Breast epithelium (tissue), 4 donors: ENCODE measurements around the gene NCR3LG1. TPM values are rescaled to one million over a fixed set of nuclear protein-coding genes. Genes with fewer than 3 reads are reported as not detected.

Source experiments
- DNase-seq, 2 donors: peaks; one replicate each; pipeline ENCODE4 v3.0.0-alpha.2; 2019; ENCODE audit warnings: low spot score in 2 of 2
- H3K27ac ChIP-seq, 2 donors: fragments of 200-600 bp; sonication (generic) in 1 of 2; one replicate each; pipeline ENCODE4 v1.5.1; 2016 to 2019; ENCODE audit warnings: mild to moderate bottlenecking in 1 of 2
- H3K27me3 ChIP-seq, 2 donors: fragments of 200-600 bp; sonication (generic) in 1 of 2; one replicate each; pipeline versions ENCODE4 v1.5.1 to v1.6.0; 2017 to 2019; ENCODE audit warnings: control low read depth in 1 of 2, mild to moderate bottlenecking in 1 of 2
- H3K36me3 ChIP-seq: fragments of 200-600 bp; one replicate; pipeline ENCODE4 v1.5.1; 2019
- H3K4me1 ChIP-seq, 2 donors: fragments of 200-600 bp; sonication (generic); one replicate each; pipeline ENCODE4 v1.5.1; 2016 to 2019; ENCODE audit warnings: control low read depth in 1 of 2
- H3K4me3 ChIP-seq, 3 donors: fragments of 200-600 bp; sonication (generic); 1 replicate in 2 of 3; 2 replicates in 1 of 3; pipeline ENCODE4 v1.5.1; 2016 to 2019; ENCODE audit warnings: mild to moderate bottlenecking in 3 of 3, moderate library complexity in 2 of 3
- H3K9me3 ChIP-seq, 2 donors: fragments of 200-600 bp; sonication (generic) in 1 of 2; one replicate each; pipeline ENCODE4 v1.5.1; 2016 to 2019; ENCODE audit warnings: control low read depth in 1 of 2
- CTCF ChIP-seq, 3 donors: fragments of 450-650 bp; IDR thresholded peaks; one replicate each; pipeline ENCODE4 v1.5.1; 2016 to 2017; ENCODE audit warnings: antibody characterized with exemption in 3 of 3, mild to moderate bottlenecking in 3 of 3, moderate library complexity in 3 of 3
- POLR2A ChIP-seq: fragments of 450-650 bp; IDR thresholded peaks from one replicate; pipeline ENCODE4 v1.6.1; 2016; ENCODE audit warnings: antibody characterized with exemption, mild to moderate bottlenecking, moderate library complexity
- POLR2AphosphoS5 ChIP-seq, 3 donors: sonication (generic); formaldehyde crosslinking; IDR thresholded peaks; one replicate each; pipeline ENCODE4 v1.6.1; 2017; ENCODE audit warnings: antibody characterized with exemption in 3 of 3
- intact Hi-C: fragments of 100-400 bp; cut with DNase I; formaldehyde crosslinking; loops from one replicate; pipeline ENCODE4 v1.15.1; 2023; ENCODE audit warnings: low total_unique reads
- total RNA-seq, 3 donors: library from RNA; depleted of rRNA; stranded (reverse); fragments of >200 nt; gene quantifications; one replicate each; pipeline ENCODE4 v1.1.0, GENCODE V29; 2016

Gene NCR3LG1
- total RNA-seq, 3 donors from 2014 or later = 2.9 to 5.0 (median 4.3) TPM

GRCh38 chr11:17388609-17389210 is 37.1 kb downstream of the NCR3LG1 start, which contains the start of gene KCNJ11:
Gene KCNJ11, minus strand, starts transcription at chr11:17388659. Its CDS starts 568 bp downstream, at chr11:17388091.
- Histone ChIP-seq H3K4me3 (peak within 1 kb of the TSS; percentile 38 to 76 (median 56)), H3K27me3 (no peaks in the 10 kb centered on the region), H3K9me3 (no peaks in the 10 kb centered on the region), H3K27ac (peak within 1 kb of the TSS; percentile 80 to 81), H3K36me3 (no peaks in the 10 kb centered on the region), H3K4me1 (no peaks in the 10 kb centered on the region)
- DNase-seq = no peak
- intact Hi-C loops = loop anchor here (5.0 kb wide), 1 partner anchor 114 kb away; no protein-coding TSS in a partner anchor
- TF ChIP-seq CTCF (IDR thresholded peaks at IDR 0.05) (no peak), POLR2AphosphoS5 (IDR thresholded peaks at IDR 0.05) (no peak), POLR2A (no peak)

- intact Hi-C loops = loop anchor here (5.0 kb wide), 1 partner anchor 113 kb away; no protein-coding TSS in a partner anchor
- TF ChIP-seq POLR2AphosphoS5 (IDR thresholded peaks at IDR 0.05) (no peak), CTCF (IDR thresholded peaks at IDR 0.05) (peak in 1 of 3 donors; percentile 60), POLR2A (no peak)
These were observed 37.8 kb downstream of the NCR3LG1 start for GRCh38 chr11:17389211-17389956.

GRCh38 chr11:17389957-17390649 is 38.5 kb downstream of the NCR3LG1 start:
- Histone ChIP-seq H3K27ac (peak overlapping the region; percentile 58 to 80), H3K9me3 (no peaks in the 10 kb centered on the region), H3K4me3 (peak overlapping the region in 1 of 3 donors; percentile 56), H3K27me3 (no peaks in the 10 kb centered on the region), H3K4me1 (no peaks in the 10 kb centered on the region), H3K36me3 (no peaks in the 10 kb centered on the region)
- TF ChIP-seq CTCF (IDR thresholded peaks at IDR 0.05) (no peak), POLR2A (no peak), POLR2AphosphoS5 (IDR thresholded peaks at IDR 0.05) (no peak)
- no peak for DNase-seq
- intact Hi-C loops = loop anchor here (5.0 kb wide), 1 partner anchor 112 kb away; no protein-coding TSS in a partner anchor

More at GRCh38 chr11:17389211-17389956, 37.8 kb downstream of the NCR3LG1 start:
- no peaks in the 10 kb centered on the region for H3K4me1 ChIP-seq
- peak; percentile 75 to 80 for DNase-seq
- H3K4me3 ChIP-seq = peak overlapping the region; percentile 38 to 76 (median 56)
- H3K9me3 ChIP-seq = no peaks in the 10 kb centered on the region
- H3K27me3 ChIP-seq = no peaks in the 10 kb centered on the region
- H3K27ac ChIP-seq = peak overlapping the region; percentile 80 to 81
- H3K36me3 ChIP-seq = no peaks in the 10 kb centered on the region

GRCh38 chr11:17391493-17392355 is 40.1 kb downstream of the NCR3LG1 start:
- Histone ChIP-seq H3K4me1 (no peaks in the 10 kb centered on the region), H3K27ac (no peak overlapping the region), H3K27me3 (no peaks in the 10 kb centered on the region), H3K9me3 (no peaks in the 10 kb centered on the region), H3K36me3 (no peaks in the 10 kb centered on the region), H3K4me3 (no peak overlapping the region)
- TF ChIP-seq POLR2A (no peak), POLR2AphosphoS5 (IDR thresholded peaks at IDR 0.05) (no peak), CTCF (IDR thresholded peaks at IDR 0.05) (no peak)
- intact Hi-C loops = no loop called here
- DNase-seq = no peak
